Measurements from ENCODE around the gene GNA14.

DNA sequence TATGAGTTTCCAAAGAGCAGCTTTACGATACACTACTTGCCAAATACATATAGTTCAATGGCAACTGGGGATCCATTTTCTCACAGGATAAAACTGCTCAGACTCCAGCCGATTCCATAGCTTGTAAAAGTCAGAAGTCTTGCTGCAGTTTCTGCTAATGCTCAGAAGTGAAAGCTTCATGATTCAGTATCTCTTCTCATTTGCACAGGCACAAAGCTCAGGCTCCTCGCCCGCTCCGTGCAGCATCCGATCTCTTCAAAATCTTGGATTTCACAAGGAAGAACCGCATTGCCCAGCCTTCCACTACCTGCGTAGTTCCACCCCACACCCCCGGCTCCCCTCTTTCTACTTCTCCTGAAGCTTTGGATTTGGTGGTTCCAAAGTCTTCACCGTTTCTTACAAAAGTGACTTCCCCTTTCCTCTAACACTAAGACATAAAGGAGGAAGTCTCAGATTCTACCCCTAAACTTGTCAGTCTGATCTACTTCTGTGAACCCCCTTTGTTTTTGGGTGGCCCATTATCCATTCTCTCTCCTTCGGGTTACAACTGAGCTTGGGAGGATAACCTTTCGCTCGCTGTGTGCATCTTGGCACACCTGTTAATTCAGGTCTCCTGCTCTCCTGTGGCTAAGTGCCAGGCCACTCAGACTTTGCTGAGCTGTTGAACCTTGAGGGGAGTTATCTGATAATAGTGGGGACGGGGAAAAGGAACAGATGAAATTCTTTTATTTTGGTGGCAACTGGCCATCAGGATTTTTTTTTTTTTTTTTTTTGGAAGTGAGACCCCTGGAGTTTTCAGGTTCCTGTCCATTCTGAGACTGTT is 194.1 kb downstream of the GNA14 start:
- no peak for TF ChIP-seq ZSCAN23 (tag by site-specific recombination; IDR thresholded peaks at IDR 0.05)
- TF ChIP-seq ZNF629 (tag by site-specific recombination; IDR thresholded peaks at IDR 0.05): no peak
- TF ChIP-seq ZNF654 (tag by site-specific recombination; IDR thresholded peaks at IDR 0.05; ENCODE audit: low read depth): no peak
- TF ChIP-seq, protein P1, sequence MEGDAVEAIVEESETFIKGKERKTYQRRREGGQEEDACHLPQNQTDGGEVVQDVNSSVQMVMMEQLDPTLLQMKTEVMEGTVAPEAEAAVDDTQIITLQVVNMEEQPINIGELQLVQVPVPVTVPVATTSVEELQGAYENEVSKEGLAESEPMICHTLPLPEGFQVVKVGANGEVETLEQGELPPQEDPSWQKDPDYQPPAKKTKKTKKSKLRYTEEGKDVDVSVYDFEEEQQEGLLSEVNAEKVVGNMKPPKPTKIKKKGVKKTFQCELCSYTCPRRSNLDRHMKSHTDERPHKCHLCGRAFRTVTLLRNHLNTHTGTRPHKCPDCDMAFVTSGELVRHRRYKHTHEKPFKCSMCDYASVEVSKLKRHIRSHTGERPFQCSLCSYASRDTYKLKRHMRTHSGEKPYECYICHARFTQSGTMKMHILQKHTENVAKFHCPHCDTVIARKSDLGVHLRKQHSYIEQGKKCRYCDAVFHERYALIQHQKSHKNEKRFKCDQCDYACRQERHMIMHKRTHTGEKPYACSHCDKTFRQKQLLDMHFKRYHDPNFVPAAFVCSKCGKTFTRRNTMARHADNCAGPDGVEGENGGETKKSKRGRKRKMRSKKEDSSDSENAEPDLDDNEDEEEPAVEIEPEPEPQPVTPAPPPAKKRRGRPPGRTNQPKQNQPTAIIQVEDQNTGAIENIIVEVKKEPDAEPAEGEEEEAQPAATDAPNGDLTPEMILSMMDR (tag by site-specific recombination; IDR thresholded peaks at IDR 0.05): no peak
- TF ChIP-seq, protein P2, sequence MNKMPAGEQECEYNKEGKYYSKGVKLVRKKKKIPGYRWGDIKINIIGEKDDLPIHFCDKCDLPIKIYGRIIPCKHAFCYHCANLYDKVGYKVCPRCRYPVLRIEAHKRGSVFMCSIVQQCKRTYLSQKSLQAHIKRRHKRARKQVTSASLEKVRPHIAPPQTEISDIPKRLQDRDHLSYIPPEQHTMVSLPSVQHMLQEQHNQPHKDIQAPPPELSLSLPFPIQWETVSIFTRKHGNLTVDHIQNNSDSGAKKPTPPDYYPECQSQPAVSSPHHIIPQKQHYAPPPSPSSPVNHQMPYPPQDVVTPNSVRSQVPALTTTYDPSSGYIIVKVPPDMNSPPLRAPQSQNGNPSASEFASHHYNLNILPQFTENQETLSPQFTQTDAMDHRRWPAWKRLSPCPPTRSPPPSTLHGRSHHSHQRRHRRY (tag by site-specific recombination; IDR thresholded peaks at IDR 0.05): no peak
- TF ChIP-seq TCF7L2 (IDR thresholded peaks at IDR 0.05; ENCODE audit: borderline replicate concordance, low read depth, low read length): no peak
- no peak for TF ChIP-seq OSR2 (tag by site-specific recombination; IDR thresholded peaks at IDR 0.05)
- no peak for TF ChIP-seq SCRT2 (tag by site-specific recombination; IDR thresholded peaks at IDR 0.05)
- TF ChIP-seq, protein P3, sequence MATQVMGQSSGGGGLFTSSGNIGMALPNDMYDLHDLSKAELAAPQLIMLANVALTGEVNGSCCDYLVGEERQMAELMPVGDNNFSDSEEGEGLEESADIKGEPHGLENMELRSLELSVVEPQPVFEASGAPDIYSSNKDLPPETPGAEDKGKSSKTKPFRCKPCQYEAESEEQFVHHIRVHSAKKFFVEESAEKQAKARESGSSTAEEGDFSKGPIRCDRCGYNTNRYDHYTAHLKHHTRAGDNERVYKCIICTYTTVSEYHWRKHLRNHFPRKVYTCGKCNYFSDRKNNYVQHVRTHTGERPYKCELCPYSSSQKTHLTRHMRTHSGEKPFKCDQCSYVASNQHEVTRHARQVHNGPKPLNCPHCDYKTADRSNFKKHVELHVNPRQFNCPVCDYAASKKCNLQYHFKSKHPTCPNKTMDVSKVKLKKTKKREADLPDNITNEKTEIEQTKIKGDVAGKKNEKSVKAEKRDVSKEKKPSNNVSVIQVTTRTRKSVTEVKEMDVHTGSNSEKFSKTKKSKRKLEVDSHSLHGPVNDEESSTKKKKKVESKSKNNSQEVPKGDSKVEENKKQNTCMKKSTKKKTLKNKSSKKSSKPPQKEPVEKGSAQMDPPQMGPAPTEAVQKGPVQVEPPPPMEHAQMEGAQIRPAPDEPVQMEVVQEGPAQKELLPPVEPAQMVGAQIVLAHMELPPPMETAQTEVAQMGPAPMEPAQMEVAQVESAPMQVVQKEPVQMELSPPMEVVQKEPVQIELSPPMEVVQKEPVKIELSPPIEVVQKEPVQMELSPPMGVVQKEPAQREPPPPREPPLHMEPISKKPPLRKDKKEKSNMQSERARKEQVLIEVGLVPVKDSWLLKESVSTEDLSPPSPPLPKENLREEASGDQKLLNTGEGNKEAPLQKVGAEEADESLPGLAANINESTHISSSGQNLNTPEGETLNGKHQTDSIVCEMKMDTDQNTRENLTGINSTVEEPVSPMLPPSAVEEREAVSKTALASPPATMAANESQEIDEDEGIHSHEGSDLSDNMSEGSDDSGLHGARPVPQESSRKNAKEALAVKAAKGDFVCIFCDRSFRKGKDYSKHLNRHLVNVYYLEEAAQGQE (tag by site-specific recombination; IDR thresholded peaks at IDR 0.05): no peak
- TF ChIP-seq ZBTB20 (tag by site-specific recombination; IDR thresholded peaks at IDR 0.05): no peak
